Stimulated activated naive CD8-positive, alpha-beta T cell treated with anti-CD3 and anti-CD28 coated beads, Interleukin-15, amount 100 ng/mL, for 72 hours (primary cell): ENCODE measurements around the gene TP53AIP1.
"Not testable (repeated sequence)": the region's sequence is repeated elsewhere in the genome, so short reads cannot be mapped to it uniquely, and the experiment has no call there.

ENCODE experiments used
- ATAC-seq: fragments of 150-1000 bp; cut with Tn5 transposase; 2 replicates; pipeline ENCODE4 v1.10.0; 2021; ENCODE audit warnings: mild to moderate bottlenecking, moderate library complexity
- DNase-seq, 2 donors: peaks; one replicate each; pipeline ENCODE4 v3.0.0; 2021 to 2022
- H3K27ac Mint-ChIP-seq, 2 donors: one replicate each; pipeline ENCODE4 v1.8.0; 2022; ENCODE audit warnings: mild to moderate bottlenecking in 2 of 2, mixed read lengths in 2 of 2, moderate library complexity in 2 of 2
- H3K27me3 Mint-ChIP-seq: one replicate; pipeline ENCODE4 v1.8.0; 2022; ENCODE audit warnings: mixed read lengths
- H3K4me1 Mint-ChIP-seq: one replicate; pipeline ENCODE4 v1.8.0; 2022; ENCODE audit warnings: mild to moderate bottlenecking, mixed read lengths
- H3K4me3 Mint-ChIP-seq, 2 donors: one replicate each; pipeline ENCODE4 v1.8.0; 2022; ENCODE audit warnings: mild to moderate bottlenecking in 2 of 2, mixed read lengths in 2 of 2, moderate library complexity in 1 of 2
- H3K9me3 Mint-ChIP-seq, 2 donors: one replicate each; pipeline ENCODE4 v1.8.0; 2022; ENCODE audit warnings: mixed read lengths in 2 of 2

The TP53AIP1 gene

DNA sequence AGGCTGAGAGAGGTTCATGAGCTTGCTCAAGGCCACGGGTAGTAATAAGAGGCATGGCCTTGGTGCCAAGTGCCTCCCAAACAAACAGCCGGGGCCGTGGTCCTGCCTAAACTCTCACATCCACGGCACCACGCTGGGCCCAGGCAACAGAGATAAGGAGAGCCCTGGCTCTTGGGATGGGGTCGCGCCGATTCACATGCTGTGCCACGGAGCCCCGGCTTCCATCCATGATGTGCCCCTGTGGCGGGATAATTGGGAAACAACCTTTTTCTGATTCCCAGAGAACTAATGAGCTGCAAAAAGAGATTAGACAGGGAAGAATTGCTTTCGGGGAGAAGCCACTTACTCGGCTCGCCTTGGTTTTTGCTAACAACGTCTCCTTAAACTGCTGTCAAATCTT is 22.0 kb downstream of the TP53AIP1 start:
- Mint-ChIP-seq H3K27me3 (peaks cover 30% of the 10 kb centered on the region), H3K27ac (no peak overlapping the region), H3K4me3 (no peak overlapping the region), H3K4me1 (peaks cover 30% of the 10 kb centered on the region), H3K9me3 (peaks cover 0 to 7% of the 10 kb centered on the region in 2 donors)
- DNase-seq (no peak), ATAC-seq (no peak)

- ATAC-seq, H3K9me3 Mint-ChIP-seq, DNase-seq, H3K4me3 Mint-ChIP-seq: not testable (repeated sequence)
- peak overlapping the region in 1 of 2 donors; percentile 96 for H3K27ac Mint-ChIP-seq
- H3K4me1 Mint-ChIP-seq: peaks cover 30% of the 10 kb centered on the region
- H3K27me3 Mint-ChIP-seq: peaks cover 33% of the 10 kb centered on the region
Observed at GRCh38 chr11:128919635-128920034, 23.0 kb downstream of the TP53AIP1 start.

DNA sequence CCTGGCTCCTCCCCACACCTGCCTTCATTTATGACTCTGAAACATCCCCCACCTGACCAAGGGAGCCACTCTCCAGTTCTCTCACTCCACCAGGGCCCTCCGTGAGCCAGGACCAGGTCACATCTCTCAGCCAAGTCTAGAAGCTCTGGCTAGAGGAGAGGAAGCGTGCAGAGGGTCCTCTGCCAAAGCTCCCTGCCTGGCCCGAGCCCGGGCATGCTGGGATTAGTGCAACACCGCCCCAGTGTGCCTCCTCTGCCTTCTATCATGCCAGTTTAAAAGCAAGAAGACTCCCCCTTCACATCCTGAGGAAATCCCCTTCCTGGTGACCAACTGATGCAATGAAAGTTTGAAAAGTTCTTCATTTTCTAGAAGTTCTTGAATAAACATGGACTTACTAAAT is 23.5 kb downstream of the TP53AIP1 start:
- peak; percentile 63 for ATAC-seq
- Mint-ChIP-seq H3K4me3 (peak overlapping the region; percentile 77 to 78), H3K9me3 (peaks cover 0 to 9% of the 10 kb centered on the region in 2 donors), H3K27me3 (peaks cover 37% of the 10 kb centered on the region), H3K27ac (peak overlapping the region; percentile 90 to 96), H3K4me1 (peaks cover 30% of the 10 kb centered on the region)
- peak in 1 of 2 donors; percentile 34 for DNase-seq

- peak; percentile 54 for ATAC-seq
- Mint-ChIP-seq H3K4me1 (peaks cover 30% of the 10 kb centered on the region), H3K27me3 (peaks cover 49% of the 10 kb centered on the region), H3K27ac (peak overlapping the region; percentile 77 to 92), H3K4me3 (peak overlapping the region; percentile 7 to 64), H3K9me3 (peaks cover 0 to 9% of the 10 kb centered on the region in 2 donors)
- peak in 1 of 2 donors; percentile 20 for DNase-seq
Observed at GRCh38 chr11:128917144-128917724, 25.4 kb downstream of the TP53AIP1 start.

DNA sequence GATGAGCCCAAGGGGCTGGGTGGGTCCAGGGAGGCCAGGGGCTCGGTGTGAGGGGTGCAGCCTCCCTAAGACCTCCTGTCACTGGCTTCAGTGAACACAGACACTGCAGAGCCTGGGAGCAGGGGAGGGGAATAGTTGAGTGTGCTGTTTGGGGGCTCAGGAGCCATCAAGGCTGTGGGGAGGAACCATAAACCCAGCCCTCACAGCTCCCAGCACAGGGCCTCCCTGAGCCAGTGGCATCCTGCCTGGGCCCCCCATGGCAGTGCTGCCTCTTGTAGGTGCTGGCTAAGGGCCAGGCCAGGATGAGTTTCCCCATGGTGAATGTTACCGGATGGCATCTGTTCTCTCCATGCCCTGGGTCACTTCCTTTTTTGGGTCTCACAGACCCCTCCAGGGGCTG is 26.0 kb downstream of the TP53AIP1 start:
- Mint-ChIP-seq H3K27ac (peak overlapping the region in 1 of 2 donors; percentile 31), H3K9me3 (peaks cover 0 to 9% of the 10 kb centered on the region in 2 donors), H3K27me3 (peaks cover 49% of the 10 kb centered on the region), H3K4me1 (peaks cover 26% of the 10 kb centered on the region), H3K4me3 (no peak overlapping the region)
- ATAC-seq (no peak), DNase-seq (no peak)

- peaks cover 46% of the 10 kb centered on the region for H3K27me3 Mint-ChIP-seq
- peak overlapping the region in 1 of 2 donors; percentile 31 for H3K27ac Mint-ChIP-seq
Observed at GRCh38 chr11:128916037-128916572, 26.6 kb downstream of the TP53AIP1 start.

DNA sequence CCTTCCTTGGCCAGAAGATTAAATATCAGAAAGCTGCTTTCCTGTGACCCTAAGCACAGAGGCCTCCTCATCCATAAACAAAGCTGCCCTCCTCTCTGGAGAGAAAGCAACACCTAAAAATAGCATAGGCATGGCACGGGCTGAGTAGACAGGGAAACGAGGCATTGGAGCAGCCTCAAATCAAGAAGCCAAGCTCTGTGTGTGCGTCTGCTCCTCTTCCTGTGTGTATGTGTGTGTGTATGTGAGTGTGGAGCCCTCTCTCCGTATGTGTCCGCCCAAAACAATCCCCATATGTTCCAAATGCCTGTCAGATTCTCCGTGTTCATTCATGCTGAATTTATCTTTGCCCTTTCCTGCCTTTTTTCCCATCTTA is 27.5 kb downstream of the TP53AIP1 start:
- ATAC-seq (no peak), DNase-seq (no peak)
- no peak overlapping the region for H3K27ac Mint-ChIP-seq
- H3K27me3 Mint-ChIP-seq: peaks cover 42% of the 10 kb centered on the region
- no peak overlapping the region for H3K4me3 Mint-ChIP-seq
- peaks cover 25% of the 10 kb centered on the region for H3K4me1 Mint-ChIP-seq
- peaks cover 0 to 9% of the 10 kb centered on the region in 2 donors for H3K9me3 Mint-ChIP-seq

More at GRCh38 chr11:128916037-128916572, 26.6 kb downstream of the TP53AIP1 start:
- Mint-ChIP-seq H3K4me3 (no peak overlapping the region), H3K9me3 (peaks cover 0 to 9% of the 10 kb centered on the region in 2 donors), H3K4me1 (peaks cover 25% of the 10 kb centered on the region)
- ATAC-seq: no peak
- DNase-seq: no peak

- peaks cover 0 to 9% of the 10 kb centered on the region in 2 donors for H3K9me3 Mint-ChIP-seq
- H3K27me3 Mint-ChIP-seq: peaks cover 47% of the 10 kb centered on the region
- no peak overlapping the region for H3K4me3 Mint-ChIP-seq
- DNase-seq: no peak
- no peak for ATAC-seq
- peaks cover 19% of the 10 kb centered on the region for H3K4me1 Mint-ChIP-seq
- H3K27ac Mint-ChIP-seq: no peak overlapping the region
Observed at GRCh38 chr11:128914216-128915148, 28.2 kb downstream of the TP53AIP1 start.

- H3K27me3 Mint-ChIP-seq: peaks cover 54% of the 10 kb centered on the region
- H3K9me3 Mint-ChIP-seq: peaks cover 0 to 9% of the 10 kb centered on the region in 2 donors
- H3K4me3 Mint-ChIP-seq: no peak overlapping the region
- ATAC-seq (no peak), DNase-seq (no peak)
- H3K4me1 Mint-ChIP-seq: peaks cover 13% of the 10 kb centered on the region
- H3K27ac Mint-ChIP-seq: no peak overlapping the region
Observed at GRCh38 chr11:128913806-128914205, 28.9 kb downstream of the TP53AIP1 start.

- H3K4me3 Mint-ChIP-seq: no peak overlapping the region
- H3K27me3 Mint-ChIP-seq: peaks cover 63% of the 10 kb centered on the region
- H3K27ac Mint-ChIP-seq: no peak overlapping the region
- H3K9me3 Mint-ChIP-seq: peaks cover 0 to 9% of the 10 kb centered on the region in 2 donors
- peaks cover under 1% of the 10 kb centered on the region for H3K4me1 Mint-ChIP-seq
- DNase-seq (no peak), ATAC-seq (no peak)
Observed at GRCh38 chr11:128911701-128912100, 31.0 kb downstream of the TP53AIP1 start.

DNA sequence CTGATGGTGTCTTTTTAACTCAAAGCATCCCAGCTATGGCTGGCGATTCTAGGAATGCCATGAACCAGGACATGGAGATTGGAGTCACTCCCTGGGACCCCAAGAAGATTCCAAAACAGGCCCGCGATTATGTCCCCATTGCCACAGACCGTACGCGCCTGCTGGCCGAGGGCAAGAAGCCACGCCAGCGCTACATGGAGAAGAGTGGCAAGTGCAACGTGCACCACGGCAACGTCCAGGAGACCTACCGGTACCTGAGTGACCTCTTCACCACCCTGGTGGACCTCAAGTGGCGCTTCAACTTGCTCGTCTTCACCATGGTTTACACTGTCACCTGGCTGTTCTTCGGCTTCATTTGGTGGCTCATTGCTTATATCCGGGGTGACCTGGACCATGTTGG is 31.4 kb downstream of the TP53AIP1 start:
- DNase-seq (no peak), ATAC-seq (no peak)
- Mint-ChIP-seq H3K9me3 (peaks cover 0 to 8% of the 10 kb centered on the region in 2 donors), H3K4me3 (no peak overlapping the region), H3K27me3 (peaks cover 65% of the 10 kb centered on the region), H3K27ac (no peak overlapping the region), H3K4me1 (peaks cover 5% of the 10 kb centered on the region)

GRCh38 chr11:128910576-128910975 is 32.1 kb downstream of the TP53AIP1 start:
- H3K9me3 Mint-ChIP-seq: peaks cover 0 to 1% of the 10 kb centered on the region in 2 donors
- no peak overlapping the region for H3K4me3 Mint-ChIP-seq
- ATAC-seq (no peak), DNase-seq (no peak)
- H3K4me1 Mint-ChIP-seq: peaks cover 12% of the 10 kb centered on the region
- H3K27ac Mint-ChIP-seq: no peak overlapping the region
- H3K27me3 Mint-ChIP-seq: peaks cover 62% of the 10 kb centered on the region

- no peak overlapping the region for H3K4me3 Mint-ChIP-seq
- DNase-seq (no peak), ATAC-seq (no peak)
- H3K4me1 Mint-ChIP-seq: peaks cover 16% of the 10 kb centered on the region
- H3K27me3 Mint-ChIP-seq: peaks cover 63% of the 10 kb centered on the region
- H3K9me3 Mint-ChIP-seq: no peaks in the 10 kb centered on the region
- no peak overlapping the region for H3K27ac Mint-ChIP-seq
Observed at GRCh38 chr11:128909438-128910125, 33.1 kb downstream of the TP53AIP1 start.

- peaks cover 25% of the 10 kb centered on the region for H3K4me1 Mint-ChIP-seq
- no peaks in the 10 kb centered on the region for H3K9me3 Mint-ChIP-seq
- no peak overlapping the region for H3K4me3 Mint-ChIP-seq
- no peak for DNase-seq
- H3K27me3 Mint-ChIP-seq: peaks cover 63% of the 10 kb centered on the region
- H3K27ac Mint-ChIP-seq: no peak overlapping the region
- peak; percentile 34 for ATAC-seq
Observed at GRCh38 chr11:128908391-128909246, 34.1 kb downstream of the TP53AIP1 start.
